BJ (cell line): Measurements from ENCODE around the gene C3. TPM values are rescaled to one million over a fixed set of nuclear protein-coding genes. Genes with fewer than 3 reads are reported as not detected.

Source experiments
- CTCF ChIA-PET: fragments of 350-600 bp; formaldehyde crosslinking; extraction: SDS; loops from one replicate; lab custom pipeline; 2021; ENCODE audit warnings: antibody characterized with exemption, inconsistent platforms; lab: Yijun Ruan, JAX
- POLR2A ChIA-PET: fragments of 300-600 bp; sonication (Branson Sonifier 250); formaldehyde crosslinking; extraction: SDS; loops from one replicate; lab custom pipeline; 2021; ENCODE audit warnings: antibody characterized with exemption; lab: Charles Lee
- DNase-seq: peaks from one replicate; pipeline ENCODE4 v3.0.0-alpha.2; 2011; ENCODE audit warnings: low read depth
- H3K27me3 ChIP-seq: 2 replicates; pipeline ENCODE4 v1.6.0; 2011; ENCODE audit warnings: low read length; ENCODE audit not compliant: control insufficient read depth, insufficient read depth
- H3K36me3 ChIP-seq: 2 replicates; pipeline ENCODE4 v1.5.1; 2011; ENCODE audit warnings: low read length; ENCODE audit not compliant: control insufficient read depth, insufficient read depth
- H3K4me3 ChIP-seq: 2 replicates; pipeline ENCODE4 v1.5.1; 2011; ENCODE audit warnings: low read depth, mild to moderate bottlenecking, control low read depth, low read length
- polyA plus RNA-seq: library from polyadenylated mRNA; depleted of rRNA; stranded (reverse); fragments of >200 nt; gene quantifications from 2 replicates; pipeline ENCODE4 v1.2.3, GENCODE V29; 2011
- TF ChIP-seq, protein P1 (sequence below): IDR thresholded peaks from 2 replicates; pipeline ENCODE4 v1.5.1; 2011; ENCODE audit warnings: low read depth, mild to moderate bottlenecking, control low read depth, inconsistent platforms, low read length, moderate library complexity; ENCODE audit not compliant: insufficient read depth

Gene C3
- polyA plus RNA-seq, 1 experiment: 14.7 TPM

DNA sequence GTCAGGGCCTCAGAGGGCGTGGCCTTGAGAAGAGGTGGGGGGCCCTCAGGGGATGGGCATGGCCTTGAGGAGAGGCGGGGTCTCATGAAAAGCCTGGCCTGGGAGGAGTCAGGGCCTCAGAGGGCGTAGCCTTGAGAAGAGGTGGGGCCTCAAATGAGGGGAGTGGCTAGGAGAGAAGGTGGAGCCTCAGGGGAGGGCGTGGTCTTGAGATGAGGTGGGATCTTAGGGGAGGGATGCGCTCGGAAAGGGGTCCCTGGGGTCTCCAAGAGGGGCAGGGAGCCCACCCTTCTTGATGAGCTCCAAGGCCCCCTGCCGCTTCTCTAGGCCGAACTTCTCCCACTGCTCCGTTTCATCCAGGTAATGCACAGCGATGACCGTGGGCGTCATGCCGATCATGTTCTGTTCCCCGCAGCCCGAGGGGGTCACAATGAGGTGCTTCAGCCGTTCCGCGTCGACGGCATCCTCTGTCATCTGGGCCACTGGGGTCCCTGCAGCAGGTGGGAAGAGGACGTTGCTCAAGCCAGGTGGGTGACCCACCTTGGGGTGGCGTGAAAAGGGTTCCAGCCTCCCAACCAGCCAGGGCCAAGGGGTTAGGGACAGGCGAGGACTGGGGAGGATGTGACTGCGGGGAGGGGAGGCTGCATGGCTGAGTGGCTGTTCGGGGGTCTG lies 26.2 kb downstream of the C3 start:
- DNase-seq: no peak
- Histone ChIP-seq H3K36me3 (no peaks in the 10 kb centered on the region), H3K4me3 (no peak overlapping the region), H3K27me3 (no peaks in the 10 kb centered on the region)
- ChIA-PET CTCF (no interaction called here), POLR2A (no interaction called here)
- TF ChIP-seq, protein P1, sequence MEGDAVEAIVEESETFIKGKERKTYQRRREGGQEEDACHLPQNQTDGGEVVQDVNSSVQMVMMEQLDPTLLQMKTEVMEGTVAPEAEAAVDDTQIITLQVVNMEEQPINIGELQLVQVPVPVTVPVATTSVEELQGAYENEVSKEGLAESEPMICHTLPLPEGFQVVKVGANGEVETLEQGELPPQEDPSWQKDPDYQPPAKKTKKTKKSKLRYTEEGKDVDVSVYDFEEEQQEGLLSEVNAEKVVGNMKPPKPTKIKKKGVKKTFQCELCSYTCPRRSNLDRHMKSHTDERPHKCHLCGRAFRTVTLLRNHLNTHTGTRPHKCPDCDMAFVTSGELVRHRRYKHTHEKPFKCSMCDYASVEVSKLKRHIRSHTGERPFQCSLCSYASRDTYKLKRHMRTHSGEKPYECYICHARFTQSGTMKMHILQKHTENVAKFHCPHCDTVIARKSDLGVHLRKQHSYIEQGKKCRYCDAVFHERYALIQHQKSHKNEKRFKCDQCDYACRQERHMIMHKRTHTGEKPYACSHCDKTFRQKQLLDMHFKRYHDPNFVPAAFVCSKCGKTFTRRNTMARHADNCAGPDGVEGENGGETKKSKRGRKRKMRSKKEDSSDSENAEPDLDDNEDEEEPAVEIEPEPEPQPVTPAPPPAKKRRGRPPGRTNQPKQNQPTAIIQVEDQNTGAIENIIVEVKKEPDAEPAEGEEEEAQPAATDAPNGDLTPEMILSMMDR: no peak

DNA sequence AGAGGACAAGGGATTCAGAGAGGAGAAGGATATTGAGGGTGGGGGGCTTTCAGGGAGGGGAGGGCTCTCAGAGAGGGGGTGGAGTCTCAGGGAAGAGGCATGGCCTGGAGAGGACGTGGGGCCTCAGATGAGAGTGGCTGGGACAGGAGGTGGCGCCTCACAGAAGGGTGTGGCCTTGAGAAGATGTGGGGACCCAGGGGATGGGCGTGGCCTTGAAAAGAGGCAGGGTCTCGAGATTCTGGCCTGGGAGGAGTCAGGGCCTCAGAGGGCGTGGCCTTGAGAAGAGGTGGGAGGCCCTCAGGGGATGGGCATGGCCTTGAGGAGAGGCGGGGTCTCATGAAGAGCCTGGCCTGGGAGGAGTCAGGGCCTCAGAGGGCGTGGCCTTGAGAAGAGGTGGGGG lies 26.8 kb downstream of the C3 start:
- TF ChIP-seq, protein P1: no peak
- Histone ChIP-seq H3K27me3 (no peaks in the 10 kb centered on the region), H3K36me3 (no peaks in the 10 kb centered on the region), H3K4me3 (no peak overlapping the region)
- POLR2A ChIA-PET: no interaction called here
- no peak for DNase-seq
- CTCF ChIA-PET: interaction anchor here (0.9 kb wide), 1 partner anchor 62 kb away, joined by 4 read pairs; no protein-coding TSS in a partner anchor

DNA sequence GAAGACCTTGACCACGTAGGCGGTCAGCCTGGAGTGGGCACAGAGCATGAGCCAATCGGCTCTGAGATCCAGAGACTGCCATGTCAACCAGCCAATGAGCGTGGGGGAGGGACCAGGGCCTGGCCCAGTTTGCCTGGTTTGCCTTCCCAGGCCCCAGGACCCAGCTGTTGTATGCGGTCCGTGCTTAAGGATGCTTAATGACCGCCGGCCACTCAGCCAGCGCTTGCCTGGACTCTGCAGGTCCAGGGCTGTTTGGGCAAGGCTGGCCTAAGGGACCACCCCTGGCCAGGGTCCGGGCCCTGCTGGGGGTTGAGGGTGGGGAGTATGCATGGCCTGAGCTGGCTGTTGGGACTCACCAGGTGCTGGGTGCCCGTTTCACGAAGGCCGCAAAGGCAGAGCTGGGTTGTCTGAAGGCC lies 27.4 kb downstream of the C3 start:
- H3K36me3 ChIP-seq: no peaks in the 10 kb centered on the region
- no peak for DNase-seq
- no peak overlapping the region for H3K4me3 ChIP-seq
- H3K27me3 ChIP-seq: no peaks in the 10 kb centered on the region
- TF ChIP-seq, protein P1: no peak
- ChIA-PET POLR2A (no interaction called here), CTCF (interaction anchor here (0.9 kb wide), 1 partner anchor 62 kb away, joined by 4 read pairs; no protein-coding TSS in a partner anchor)

DNA sequence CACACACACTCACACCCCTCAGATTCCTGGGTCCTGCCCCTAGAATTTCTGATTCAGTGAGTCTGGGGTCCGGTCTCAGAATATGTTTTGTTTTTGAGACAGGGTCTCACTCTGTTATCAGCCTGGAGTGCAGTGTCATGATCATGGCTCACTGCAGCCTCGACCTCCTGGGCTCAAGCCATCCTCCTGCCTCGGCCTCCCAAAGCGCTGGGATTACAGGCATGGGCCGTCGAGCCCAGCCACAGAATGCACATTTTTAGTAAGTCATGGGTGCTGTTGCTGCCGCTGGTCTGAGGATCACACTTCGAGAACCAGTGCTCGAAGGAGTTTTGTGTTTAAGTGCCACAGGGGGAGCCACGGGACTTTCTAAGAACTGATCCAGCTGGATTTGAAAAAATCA lies 28.4 kb downstream of the C3 start:
- ChIA-PET CTCF (interaction anchor here (0.7 kb wide), 2 partner anchors 92 to 572 kb away, joined by 3 read pairs; no protein-coding TSS in a partner anchor), POLR2A (no interaction called here)
- TF ChIP-seq, protein P1: no peak
- no peak for DNase-seq
- Histone ChIP-seq H3K36me3 (no peaks in the 10 kb centered on the region), H3K4me3 (no peak overlapping the region), H3K27me3 (no peaks in the 10 kb centered on the region)

DNA sequence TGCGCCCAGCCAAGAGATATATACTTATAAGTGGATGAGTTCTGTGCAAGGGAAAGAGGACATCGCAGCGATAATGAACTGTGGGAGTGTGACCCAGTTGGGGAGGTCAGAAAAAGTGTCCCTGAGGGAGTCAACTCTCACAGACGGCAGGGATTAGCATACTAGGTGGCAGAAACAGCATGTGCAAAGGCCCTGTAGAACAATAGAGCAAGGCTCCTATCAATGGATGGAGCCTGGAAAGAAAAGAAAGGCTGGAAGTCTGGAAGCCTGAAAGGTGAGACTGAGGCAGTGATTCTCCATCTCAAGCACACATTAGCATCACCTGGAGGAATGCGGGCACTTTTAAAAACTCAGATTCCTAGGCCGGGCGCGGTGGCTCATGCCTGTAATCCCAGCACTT lies 29.1 kb downstream of the C3 start:
- Histone ChIP-seq H3K4me3 (no peak overlapping the region), H3K36me3 (no peaks in the 10 kb centered on the region), H3K27me3 (no peaks in the 10 kb centered on the region)
- ChIA-PET CTCF (interaction anchor here (0.7 kb wide), 1 partner anchor 572 kb away, joined by 3 read pairs; no protein-coding TSS in a partner anchor), POLR2A (no interaction called here)
- TF ChIP-seq, protein P1: no peak
- no peak for DNase-seq
